Peyer's patch (tissue), 4 donors: Measurements from ENCODE around the gene PDHB.

ENCODE experiments used
- CTCF ChIP-seq, 6 experiments: fragments of 450-650 bp in 4 of 6; fragments of 200-600 bp in 2 of 6; sonication (generic) in 1 of 6; IDR thresholded peaks; one replicate each; pipeline ENCODE4 v1.5.1; 2017 to 2019; ENCODE audit warnings: antibody characterized with exemption in 6 of 6, mild to moderate bottlenecking in 3 of 6, moderate library complexity in 1 of 6
- POLR2A ChIP-seq, 2 donors: fragments of 450-650 bp; IDR thresholded peaks; one replicate each; pipeline ENCODE4 v1.5.1; 2017; ENCODE audit warnings: antibody characterized with exemption in 2 of 2, mild to moderate bottlenecking in 2 of 2, moderate library complexity in 2 of 2

DNA sequence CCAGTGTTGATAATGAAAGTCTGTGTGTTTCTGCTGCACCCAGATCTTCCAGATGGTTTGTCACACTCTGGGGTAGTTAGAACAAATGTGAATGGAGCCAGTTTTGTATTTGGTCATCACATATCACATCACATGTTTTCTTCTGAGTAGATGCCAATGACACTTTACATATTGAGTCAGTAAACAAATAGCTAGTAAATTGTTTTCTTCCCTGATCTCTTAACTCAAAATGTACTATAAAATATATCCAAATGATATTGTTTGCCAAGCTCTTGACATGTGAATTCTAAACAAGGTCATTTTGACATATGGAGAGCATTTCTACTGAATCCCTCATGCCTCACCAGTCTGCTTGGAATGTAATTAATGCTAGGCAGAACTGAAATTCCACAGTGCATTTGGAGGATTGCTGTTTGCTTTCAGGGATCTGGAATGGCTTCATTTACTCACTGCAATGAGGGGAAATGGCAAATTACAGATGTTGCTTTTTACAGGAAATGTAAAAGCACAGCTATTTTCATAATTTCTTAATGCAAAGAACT lies 45.0 kb downstream of the PDHB start:
- TF ChIP-seq CTCF (IDR thresholded peaks at IDR 0.05) (no peak), POLR2A (IDR thresholded peaks at IDR 0.05) (no peak)
